HG02973 (cell line): Measurements from ENCODE around the gene SHISA7.

ENCODE experiments used
- ATAC-seq: cut with Tn5 transposase; IDR thresholded peaks from one replicate; pipeline ENCODE4 v1.9.1; 2021; ENCODE audit warnings: moderate library complexity; ENCODE audit not compliant: unreplicated experiment

SHISA7 gene

DNA sequence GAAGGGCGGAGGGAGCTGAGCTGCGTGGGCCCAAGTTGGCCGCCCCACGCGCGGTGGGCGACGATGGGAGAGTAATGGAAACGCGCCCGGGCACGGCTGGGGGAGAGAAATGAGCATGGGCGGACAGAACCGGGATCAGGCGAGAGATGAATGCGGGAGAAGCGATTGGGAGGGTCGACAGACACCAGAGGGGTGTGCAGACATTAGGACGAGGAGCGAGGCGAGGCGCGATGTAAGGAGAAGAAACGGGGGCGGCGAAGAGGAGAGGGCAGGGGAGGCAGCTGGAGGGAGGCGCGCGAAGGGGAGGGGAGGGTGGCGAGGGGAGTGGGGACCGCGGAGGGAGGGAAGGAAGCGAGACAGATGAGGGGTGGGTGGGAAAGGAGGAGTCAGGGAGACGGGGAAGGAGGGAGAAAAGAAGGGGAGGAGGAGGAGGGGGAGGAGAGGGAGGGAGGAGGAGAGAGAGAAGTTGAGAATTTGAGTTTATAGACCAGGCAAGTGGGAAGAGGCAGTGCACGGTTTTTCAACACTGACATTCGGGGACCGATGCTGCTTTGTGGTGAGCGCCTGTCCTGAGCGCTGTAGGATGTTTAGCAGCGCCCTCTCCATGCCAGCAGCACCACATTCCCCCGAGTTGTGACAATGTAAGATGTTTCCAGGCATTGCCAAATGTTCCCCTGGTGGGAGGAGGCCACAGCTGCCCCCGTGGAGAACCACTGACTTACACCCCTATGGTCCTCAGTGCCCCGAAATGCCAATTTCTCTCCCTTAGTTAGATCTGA, at the start of gene SHISA7:
SHISA7 (minus strand) TSS at position 256 of the 779 bp plus-strand sequence. CDS start 437 bp downstream, outside the sequence.
- no peak for ATAC-seq

DNA sequence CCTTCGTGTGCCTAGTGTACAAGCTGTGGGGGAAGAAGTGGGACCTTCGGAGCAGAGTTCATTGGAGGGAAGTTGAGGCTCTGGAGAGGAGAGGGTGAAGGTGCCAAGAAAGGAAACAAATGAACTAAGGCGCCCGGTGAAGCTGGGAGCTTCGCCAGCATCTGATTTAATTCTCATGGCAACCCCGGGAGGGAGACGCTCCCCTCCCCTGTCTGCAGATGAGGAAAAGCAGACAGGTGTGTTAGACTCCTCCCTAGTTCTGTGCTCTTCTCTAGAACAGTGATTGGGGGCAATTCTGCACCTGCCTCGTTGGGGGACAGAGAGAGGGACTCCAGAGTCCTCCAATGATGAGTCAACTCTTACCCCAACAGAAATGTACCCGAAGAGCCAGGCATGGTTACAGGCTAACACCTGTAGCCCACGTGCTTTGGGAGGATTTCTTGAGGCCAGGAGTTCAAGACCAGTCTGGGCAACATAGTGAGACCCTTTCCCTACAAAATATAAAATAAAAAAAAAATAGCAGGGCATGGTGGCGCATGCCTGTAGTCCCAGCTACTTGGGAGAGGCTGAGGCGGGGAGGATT, 49.4 kb upstream of the SHISA7 start:
- ATAC-seq, result no peak

DNA sequence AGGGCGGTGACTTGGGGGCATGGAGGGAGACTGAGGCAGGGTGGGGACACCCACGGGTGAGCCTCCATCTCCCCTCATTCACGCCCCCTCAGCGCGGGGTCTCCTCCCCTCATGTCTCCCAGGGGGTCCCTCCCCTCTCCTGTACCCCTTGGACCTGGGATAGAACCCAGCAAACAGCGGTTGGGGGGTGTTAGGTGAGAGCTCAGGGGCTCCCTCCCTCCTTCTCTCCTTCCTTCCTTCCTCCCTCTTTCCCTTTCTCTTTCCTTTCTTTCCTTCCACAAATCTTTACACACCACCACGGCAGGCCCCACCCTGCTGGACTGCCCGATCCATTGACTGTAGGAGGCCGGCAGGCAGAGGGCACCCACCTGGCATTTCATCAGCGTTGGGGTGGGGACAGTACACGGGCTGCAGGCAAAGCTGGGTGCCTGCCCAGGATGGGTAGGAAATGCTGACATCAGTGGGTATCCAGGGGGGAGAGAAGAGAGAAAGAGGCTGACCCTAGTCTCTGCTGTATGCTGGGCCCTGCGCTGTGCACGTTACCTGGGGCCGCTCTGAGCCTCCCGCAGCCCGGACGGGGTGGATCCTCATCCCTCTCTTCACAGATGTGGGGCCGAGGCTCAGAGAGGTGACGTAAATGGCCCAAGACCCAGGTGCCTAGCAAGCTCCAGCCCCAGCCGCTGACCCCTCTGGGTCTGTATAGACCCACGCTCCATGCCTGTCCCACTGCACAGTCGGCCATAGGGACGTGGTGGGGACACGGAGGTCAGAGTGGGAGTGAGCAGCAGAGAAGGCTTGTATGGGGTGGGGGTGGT, 48.7 kb upstream of the SHISA7 start:
- ATAC-seq, result no peak

DNA sequence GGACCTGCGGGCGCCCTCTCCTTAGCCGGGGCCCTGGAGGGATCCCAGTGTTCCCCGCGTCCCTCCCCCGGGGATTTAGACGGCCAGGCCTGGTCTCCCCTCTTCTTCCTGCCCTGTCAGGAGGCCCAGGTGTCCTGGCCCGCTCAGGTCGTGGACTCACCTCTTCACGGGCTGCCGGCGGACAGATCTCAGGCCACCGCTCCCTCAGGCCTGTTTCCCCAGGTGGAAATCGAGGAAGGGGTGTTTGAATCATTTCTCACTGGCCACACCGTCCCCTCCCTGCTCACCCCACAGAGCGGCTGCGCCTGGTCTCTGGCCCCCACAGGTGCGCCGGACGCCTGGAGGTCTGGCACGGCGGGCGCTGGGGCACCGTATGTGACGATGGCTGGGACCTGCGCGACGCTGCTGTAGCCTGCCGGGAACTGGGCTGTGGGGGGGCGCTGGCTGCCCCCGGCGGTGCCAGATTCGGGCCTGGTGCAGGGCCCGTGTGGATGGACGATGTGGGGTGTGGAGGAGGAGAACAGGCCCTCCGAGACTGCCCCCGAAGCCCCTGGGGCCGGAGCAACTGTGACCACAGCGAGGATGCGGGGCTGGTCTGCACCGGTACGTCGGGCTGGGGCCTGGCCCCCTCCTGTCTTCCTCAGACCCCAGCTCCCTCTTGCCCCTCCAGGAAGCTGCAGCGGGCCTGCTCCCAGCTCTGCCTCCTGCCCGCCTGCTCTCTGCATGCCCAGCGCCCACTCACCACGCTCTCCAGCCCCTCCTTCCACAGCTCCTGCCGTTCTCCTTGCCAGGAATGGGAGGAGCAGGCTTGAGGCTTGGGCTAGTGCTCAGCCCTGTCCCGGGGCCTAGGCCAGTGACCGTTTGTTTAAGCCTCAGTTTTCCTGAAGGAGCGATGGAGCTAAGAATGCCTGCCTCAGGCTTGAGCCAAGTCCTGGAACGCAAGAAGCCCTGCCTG, 47.7 kb upstream of the SHISA7 start:
- ATAC-seq, result no peak

DNA sequence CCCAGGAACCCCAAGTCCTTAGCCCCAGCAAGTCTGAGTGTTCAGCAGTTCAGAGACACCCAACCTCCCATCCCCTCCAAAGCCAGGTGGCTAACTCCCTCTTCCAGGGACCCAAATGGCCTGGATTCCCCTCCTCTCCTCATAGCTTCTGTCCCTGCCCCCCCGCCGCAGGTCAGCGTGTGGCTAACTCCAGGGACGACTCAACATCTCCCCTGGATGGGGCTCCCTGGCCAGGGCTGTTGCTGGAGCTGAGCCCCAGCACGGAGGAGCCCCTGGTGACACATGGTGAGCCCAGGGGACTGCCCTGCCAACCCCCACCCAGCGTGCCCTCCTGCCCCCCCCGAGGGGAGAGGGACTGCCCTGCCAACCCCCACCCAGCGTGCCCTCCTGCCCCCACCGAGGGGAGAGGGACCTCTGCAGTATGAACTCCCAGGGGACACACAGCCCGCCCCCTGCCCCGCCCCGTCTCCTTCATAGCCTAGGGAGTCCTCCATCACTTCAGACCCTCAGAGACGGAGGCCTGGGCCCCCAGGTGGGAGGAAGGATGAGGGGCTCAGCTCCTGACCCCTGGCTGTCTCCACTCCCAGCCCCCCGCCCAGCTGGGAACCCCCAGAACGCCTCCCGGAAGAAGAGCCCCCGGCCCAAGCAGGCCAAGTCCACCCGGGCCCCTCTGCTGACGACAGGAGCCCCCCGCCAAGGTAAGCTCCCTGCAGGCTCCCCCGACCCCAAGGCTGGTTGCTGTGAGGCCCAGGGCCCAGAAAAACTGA, 46.8 kb upstream of the SHISA7 start:
- ATAC-seq, result no peak

DNA sequence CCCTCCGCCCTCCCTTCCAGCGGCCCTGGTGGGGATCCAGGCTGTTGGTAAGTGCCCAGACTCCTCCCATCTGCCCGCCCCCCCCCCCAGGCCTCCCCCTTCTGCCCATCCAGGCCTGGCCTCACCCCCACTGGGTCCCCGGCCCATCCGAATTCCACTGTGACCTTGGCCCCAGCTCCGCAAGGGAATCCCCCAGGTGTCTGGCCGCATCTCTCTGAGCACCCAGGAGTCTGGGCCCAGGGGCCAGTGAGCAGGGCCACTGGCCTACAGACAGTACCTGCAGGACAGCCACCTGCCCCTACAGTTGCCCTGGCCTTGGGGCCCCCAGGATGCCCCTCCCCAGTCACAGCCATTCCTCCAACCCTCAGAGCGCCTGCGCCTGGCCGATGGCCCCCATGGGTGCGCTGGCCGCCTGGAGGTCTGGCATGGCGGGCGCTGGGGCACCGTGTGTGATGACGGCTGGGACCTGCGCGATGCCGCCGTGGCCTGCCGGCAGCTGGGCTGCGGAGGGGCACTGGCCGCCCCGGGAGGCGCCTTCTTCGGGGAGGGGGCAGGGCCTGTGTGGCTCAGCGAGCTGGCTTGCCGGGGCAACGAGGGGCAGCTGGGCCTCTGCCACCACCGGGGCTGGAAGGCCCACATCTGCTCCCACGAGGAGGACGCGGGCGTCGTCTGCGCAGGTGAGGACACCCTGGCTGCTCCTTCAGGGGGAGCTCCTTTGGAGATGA, 46.0 kb upstream of the SHISA7 start:
- no peak for ATAC-seq

DNA sequence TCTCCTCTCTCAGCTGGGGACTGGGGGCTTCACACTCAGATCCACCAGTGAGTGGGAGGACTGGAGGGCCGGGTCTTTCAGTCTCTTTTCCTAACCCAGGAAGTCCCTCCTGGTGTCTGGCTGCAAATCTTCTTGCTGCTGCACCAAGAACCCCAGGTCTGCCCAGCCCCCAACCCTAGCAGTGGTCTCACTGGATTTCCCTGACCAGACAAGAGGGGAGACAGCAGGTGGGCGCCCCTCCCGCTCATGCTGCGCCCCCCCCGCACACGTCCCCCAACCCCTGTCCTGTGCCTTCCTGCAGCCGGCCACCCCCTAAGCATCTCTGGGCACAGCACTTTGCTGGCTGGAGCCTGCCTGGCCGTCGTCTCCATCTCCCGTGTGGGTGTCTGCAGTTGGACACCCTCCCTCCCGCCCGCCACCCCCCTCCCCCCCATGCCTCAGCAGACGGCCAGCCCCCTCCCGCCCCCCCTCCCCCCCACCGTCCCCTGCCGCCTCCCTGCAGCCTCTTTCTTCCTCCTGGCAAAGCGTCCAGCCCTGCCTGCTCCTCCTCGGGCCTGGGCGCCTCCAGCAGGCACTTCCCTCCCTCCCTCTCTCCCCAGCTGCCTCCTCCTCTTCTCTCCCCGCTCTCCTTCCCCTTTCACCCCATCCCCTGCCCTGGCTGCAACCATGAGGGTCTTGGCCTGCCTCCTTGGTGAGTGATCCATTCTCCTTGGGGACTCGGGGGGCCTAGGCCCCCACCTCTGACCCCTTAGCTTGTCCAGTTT, 45.0 kb upstream of the SHISA7 start, which contains the start of gene SSC5D:
SSC5D (plus strand) TSS at position 513 of the 764 bp plus-strand sequence; CDS start at position 667, 154 bp downstream.
- no peak for ATAC-seq

DNA sequence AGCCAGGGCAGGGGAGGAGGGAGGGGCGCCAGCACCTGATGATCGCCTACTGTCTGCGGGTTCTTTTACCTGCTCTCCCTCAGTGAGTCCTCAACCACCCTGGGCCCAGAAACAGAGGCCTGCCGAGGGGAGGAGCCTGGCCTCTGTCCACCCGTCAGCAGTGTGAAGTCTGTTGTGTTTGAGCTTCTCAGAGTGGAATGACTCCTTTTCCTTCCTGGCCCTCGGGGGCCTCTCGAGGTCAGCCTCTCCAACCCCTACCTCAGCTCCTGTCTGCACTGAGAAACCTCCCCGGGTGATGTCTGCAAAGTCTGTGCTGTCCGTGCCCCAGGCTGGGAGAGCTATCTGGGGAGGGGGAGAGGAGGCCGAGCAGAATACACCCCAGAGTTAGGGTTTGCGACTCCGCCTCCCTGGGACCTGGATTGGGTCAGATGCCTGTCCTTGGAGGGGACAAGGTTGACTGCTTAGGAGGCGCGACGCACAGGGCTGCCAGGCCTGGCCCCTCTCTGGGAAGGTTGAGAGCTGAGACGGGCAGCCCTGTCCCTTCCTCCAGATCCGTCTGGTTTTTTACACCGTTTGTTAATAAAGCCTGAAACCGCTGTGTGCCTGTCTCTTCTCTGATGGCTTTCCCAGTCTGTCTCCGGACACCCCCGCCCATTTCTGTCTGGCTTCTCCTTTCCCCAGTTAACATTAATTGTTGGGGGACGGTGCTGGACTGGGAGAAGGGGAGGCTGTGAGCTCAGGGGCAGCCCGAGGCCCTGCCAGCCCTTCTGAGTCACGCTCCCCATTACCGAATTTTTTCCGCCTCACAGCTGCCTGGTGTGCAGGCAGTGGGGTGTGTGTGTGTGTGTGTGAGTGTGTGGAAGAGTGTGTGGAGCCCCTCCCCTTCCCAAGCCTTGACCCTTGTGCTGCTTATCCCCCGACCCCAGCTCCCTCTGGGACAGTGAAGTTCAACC, 44.1 kb upstream of the SHISA7 start:
- no peak for ATAC-seq

DNA sequence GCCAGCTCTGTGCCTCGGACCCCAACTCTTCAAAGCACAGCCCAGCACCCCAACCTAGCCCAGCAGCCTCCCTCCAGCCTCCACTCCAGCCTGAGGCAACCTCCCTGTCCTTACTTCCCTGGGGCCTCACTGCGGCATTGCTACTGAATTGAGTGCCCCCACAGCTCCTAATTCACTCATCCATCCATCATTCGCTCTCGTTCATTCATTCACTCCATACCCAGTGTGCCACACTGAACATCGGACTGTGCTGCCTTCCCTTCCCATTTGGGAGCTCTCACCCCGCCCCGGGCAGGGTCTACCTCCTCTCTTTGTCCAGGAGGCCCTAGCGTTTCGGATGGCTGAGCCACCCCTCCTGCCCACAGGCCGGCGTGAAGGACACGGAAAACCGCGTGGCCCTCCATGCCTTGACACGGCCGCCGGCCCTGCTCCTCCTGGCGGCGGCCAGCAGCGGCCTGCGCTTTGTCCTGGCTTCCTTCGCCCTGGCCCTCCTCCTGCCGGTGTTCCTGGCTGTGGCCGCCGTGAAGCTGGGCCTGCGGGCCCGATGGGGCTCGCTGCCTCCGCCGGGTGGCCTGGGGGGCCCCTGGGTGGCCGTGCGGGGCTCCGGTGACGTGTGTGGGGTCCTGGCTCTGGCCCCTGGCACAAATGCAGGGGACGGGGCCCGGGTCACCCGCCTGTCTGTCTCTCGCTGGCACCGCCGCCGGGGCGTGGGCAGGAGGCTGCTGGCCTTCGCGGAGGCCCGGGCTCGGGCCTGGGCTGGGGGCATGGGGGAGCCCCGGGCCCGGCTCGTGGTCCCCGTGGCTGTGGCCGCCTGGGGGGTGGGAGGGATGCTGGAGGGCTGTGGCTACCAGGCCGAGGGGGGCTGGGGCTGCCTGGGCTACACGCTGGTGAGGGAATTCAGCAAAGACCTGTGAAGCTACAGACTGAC, 43.2 kb upstream of the SHISA7 start:
- no peak for ATAC-seq

DNA sequence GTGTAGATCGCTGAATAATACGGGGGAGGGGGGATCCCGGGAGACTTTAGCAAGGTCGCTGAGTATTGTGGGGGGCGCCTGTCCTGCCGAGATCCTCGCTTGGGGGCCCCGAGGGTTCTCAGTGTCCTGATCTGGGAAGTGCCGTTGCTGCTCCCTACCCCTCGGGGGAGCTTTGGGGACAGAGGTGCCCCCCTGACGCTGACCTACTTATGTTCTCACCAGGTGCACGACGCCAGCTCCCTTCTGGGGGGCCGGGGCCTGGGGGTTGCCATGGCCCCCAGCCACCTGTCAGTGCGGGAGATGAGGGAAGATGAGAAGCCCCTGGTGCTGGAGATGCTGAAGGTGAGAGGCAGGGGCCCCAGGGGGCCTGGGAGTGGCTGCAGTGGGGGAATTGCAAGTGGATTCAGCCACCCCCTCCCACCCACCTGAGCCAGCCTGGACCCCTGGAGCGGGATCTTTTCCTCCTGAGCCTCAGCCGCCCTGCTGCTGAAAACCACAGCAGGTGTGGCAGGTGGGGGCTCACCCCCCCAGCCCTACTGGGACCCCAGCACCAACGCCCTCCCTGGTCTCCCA, 42.4 kb upstream of the SHISA7 start:
- ATAC-seq, result no peak

DNA sequence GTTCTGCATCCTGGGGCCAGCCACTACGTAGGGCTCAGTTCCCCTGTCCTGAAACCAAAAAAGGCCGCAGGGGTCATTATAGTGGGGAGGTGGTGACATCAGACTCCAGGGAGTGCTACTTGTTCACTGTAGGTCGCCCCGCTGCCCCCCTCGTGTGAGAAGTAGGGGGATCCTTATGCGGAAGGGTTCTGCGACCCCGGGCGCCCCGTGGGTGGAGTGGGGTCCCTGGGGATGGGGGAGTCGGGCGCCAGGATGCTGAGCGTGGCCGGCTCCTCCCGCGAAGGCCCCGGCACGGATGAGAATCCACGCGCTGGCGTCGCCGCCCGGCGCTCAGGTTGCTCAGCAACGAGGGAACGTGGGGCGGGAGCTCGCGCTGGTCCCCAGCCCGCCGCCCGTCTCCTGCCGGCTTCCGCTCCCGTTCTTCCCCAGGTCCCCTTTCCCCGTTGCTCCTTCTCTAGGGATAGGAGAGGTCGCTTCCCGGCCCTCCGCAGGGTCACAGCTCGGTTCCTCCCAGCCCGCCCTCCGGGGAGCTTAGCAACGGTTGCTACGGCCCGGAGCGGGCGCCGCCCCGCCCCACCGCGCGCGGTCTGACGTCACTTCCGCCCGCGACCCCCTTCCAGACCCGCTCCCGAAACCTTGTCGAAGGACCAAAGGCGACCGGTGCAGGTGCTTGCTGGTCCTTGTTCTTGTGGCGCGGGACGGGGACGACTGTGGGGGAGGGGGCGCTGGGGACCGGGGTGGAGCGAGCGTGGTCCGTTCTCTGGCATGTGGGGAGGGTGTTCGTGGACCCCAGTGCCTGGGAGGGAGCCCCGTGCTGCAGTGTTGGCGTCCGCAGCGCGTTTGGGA, 41.7 kb upstream of the SHISA7 start, which contains the start of gene NAT14:
NAT14 (plus strand) TSS at position 596 of the 846 bp plus-strand sequence. CDS start 521 bp downstream, outside the sequence.
- ATAC-seq, result no peak

DNA sequence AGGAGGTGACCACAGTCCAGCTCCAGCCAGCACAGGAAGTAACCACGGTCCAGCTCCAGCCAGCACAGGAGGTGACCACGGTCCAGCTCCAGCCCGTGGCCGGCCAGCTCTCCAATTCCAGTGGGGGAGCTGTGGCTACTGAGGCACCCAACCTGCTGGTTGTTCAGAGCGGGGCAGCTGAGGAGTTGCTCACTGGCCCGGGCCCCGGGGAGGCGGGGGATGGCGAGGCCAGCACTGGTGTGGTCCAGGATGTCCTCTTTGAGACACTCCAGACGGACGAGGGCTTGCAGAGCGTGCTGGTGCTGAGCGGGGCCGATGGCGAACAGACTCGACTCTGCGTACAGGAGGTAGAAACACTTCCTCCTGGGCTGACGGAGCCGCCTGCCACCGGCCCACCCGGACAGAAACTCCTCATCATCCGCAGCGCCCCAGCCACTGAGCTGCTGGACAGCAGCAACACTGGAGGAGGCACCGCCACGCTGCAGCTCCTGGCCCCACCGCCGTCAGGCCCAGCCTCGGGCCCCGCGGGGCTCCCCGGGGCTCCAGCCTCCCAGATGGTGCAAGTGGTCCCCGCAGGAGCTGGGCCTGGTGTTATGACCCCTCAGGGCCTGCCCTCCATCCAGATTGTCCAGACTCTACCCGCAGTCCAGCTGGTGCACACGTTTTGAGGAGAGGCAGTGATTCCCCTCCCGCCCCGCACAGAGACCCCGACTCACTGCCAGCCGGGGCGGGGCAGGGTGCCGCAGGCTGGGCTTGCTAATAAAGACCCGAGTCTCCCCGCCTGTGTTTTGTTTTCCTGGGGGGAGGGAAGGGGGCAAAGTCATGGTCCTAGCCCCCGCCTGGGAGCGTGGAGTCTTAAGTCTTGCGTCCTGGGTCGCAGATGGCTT, 40.8 kb upstream of the SHISA7 start:
- ATAC-seq, result no peak

DNA sequence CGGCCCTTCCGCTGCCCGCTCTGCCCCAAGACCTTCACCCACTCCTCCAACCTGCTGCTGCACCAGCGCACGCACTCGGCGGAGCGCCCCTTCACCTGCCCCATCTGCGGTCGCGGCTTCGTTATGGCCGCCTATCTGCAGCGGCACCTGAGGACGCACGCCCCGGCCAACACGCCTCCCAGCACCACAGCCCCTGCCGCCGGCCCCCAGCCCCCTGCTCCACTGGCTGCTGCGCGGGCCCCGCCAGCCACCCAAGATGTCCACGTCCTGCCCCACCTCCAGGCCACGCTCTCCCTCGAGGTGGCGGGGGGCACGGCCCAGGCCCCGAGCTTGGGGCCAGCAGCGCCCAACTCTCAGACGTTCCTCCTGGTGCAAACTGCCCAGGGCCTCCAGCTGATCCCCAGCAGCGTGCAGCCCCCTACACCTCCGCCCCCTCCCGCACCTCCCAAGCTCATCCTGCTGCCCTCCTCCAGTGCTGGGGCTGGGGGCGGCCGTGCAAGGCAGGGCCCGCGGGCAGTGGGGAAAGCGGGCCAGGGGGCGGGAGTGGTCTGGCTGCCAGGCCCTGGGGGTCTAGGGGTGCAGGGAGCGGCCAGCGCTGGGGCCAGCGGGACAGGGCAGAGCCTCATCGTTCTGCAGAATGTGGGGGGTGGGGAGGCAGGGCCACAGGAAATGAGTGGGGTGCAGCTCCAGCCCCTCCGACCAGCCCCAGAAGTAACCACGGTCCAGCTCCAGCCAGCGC, 40.0 kb upstream of the SHISA7 start:
- ATAC-seq, result no peak
